ENCODE data around the gene ENTREP3.

ENTREP3 gene

DNA sequence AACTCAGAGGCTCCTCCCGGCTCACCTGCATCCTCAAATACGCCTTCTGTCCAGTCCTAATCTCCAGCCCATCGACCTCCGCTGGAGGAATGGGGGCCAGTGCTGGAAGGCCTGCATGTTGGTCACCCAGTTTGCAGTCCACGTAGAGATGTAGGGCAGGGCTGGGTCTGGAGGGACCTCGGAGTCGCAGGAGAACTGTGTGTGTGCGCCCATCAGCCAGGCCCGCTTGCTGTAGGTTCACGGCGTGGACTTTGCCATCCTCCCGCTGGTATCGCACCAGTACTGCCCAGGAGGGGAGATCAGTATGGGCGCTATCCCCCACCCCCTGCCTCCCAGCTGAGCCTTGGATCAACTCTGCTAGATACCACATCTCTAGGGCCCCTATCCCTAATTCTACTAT, 50.2 kb downstream of the ENTREP3 start:
- Histone ChIP-seq H3K27me3 (ENCODE audit: insufficient read depth, low read length) (no peaks in the 10 kb centered on the region), H3K36me3 (ENCODE audit: insufficient read depth, low read length) (peaks cover 44% of the 10 kb centered on the region), H3K4me1 (ENCODE audit: insufficient read depth, low read length) (peaks cover 29% of the 10 kb centered on the region), H2AFZ (ENCODE audit: low read depth, low read length) (no peak overlapping the region), H3K4me3 (ENCODE audit: low read length) (no peak overlapping the region), H3K9me3 (ENCODE audit: low read length) (no peaks in the 10 kb centered on the region)

GRCh38 chr1:155202731-155203515, 52.4 kb downstream of the ENTREP3 start:
- Histone ChIP-seq H3K27me3 (ENCODE audit: insufficient read depth, low read length) (no peaks in the 10 kb centered on the region), H3K36me3 (ENCODE audit: insufficient read depth, low read length) (peaks cover 60% of the 10 kb centered on the region), H3K9me3 (ENCODE audit: low read length) (no peaks in the 10 kb centered on the region), H3K4me1 (ENCODE audit: insufficient read depth, low read length) (peaks cover 23% of the 10 kb centered on the region), H3K4me3 (ENCODE audit: low read length) (no peak overlapping the region), H2AFZ (ENCODE audit: low read depth, low read length) (no peak overlapping the region)

GRCh38 chr1:155202198-155202597, 53.1 kb downstream of the ENTREP3 start:
- Histone ChIP-seq H3K4me3 (ENCODE audit: low read length) (no peak overlapping the region), H3K4me1 (ENCODE audit: insufficient read depth, low read length) (peaks cover 25% of the 10 kb centered on the region), H2AFZ (ENCODE audit: low read depth, low read length) (no peak overlapping the region), H3K27me3 (ENCODE audit: insufficient read depth, low read length) (no peaks in the 10 kb centered on the region), H3K9me3 (ENCODE audit: low read length) (no peaks in the 10 kb centered on the region), H3K36me3 (ENCODE audit: insufficient read depth, low read length) (peaks cover 67% of the 10 kb centered on the region)

- no peak overlapping the region for H2AFZ ChIP-seq (ENCODE audit: low read depth, low read length)
- H3K27me3 ChIP-seq (ENCODE audit: insufficient read depth, low read length), result no peaks in the 10 kb centered on the region
- H3K36me3 ChIP-seq (ENCODE audit: insufficient read depth, low read length), result peaks cover 75% of the 10 kb centered on the region
- peaks cover 29% of the 10 kb centered on the region for H3K4me1 ChIP-seq (ENCODE audit: insufficient read depth, low read length)
- H3K9me3 ChIP-seq (ENCODE audit: low read length), result no peaks in the 10 kb centered on the region
- H3K4me3 ChIP-seq (ENCODE audit: low read length), result no peak overlapping the region
These were observed 54.4 kb downstream of the ENTREP3 start for GRCh38 chr1:155200920-155201319.

DNA sequence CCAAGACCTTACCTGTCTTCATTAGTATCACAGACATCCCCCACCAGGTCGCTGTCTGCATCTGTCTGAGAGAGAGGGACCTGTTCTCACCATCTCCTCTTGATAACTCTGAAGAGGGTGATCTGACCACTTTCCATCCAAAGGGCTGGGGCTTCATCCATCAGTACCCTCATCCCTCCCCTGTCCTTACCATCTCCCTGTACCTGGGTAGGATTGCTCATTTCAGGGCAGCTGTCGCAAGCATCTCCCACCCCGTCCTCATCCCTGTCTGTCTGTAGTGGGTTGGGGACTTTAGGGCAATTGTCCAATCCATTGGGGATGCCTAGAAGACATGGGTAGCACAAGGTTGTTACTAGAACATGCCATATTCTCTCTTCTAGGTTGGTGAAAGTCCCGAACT, 55.5 kb downstream of the ENTREP3 start:
- Histone ChIP-seq H3K36me3 (ENCODE audit: insufficient read depth, low read length) (peaks cover 69% of the 10 kb centered on the region), H3K27me3 (ENCODE audit: insufficient read depth, low read length) (no peaks in the 10 kb centered on the region), H3K4me1 (ENCODE audit: insufficient read depth, low read length) (peaks cover 25% of the 10 kb centered on the region), H2AFZ (ENCODE audit: low read depth, low read length) (no peak overlapping the region), H3K9me3 (ENCODE audit: low read length) (no peaks in the 10 kb centered on the region), H3K4me3 (ENCODE audit: low read length) (no peak overlapping the region)

GRCh38 chr1:155198547-155198906, 56.8 kb downstream of the ENTREP3 start:
- Histone ChIP-seq H2AFZ (ENCODE audit: low read depth, low read length) (no peak overlapping the region), H3K27me3 (ENCODE audit: insufficient read depth, low read length) (no peaks in the 10 kb centered on the region), H3K9me3 (ENCODE audit: low read length) (no peaks in the 10 kb centered on the region), H3K36me3 (ENCODE audit: insufficient read depth, low read length) (peaks cover 68% of the 10 kb centered on the region), H3K4me1 (ENCODE audit: insufficient read depth, low read length) (peaks cover 30% of the 10 kb centered on the region), H3K4me3 (ENCODE audit: low read length) (no peak overlapping the region)

DNA sequence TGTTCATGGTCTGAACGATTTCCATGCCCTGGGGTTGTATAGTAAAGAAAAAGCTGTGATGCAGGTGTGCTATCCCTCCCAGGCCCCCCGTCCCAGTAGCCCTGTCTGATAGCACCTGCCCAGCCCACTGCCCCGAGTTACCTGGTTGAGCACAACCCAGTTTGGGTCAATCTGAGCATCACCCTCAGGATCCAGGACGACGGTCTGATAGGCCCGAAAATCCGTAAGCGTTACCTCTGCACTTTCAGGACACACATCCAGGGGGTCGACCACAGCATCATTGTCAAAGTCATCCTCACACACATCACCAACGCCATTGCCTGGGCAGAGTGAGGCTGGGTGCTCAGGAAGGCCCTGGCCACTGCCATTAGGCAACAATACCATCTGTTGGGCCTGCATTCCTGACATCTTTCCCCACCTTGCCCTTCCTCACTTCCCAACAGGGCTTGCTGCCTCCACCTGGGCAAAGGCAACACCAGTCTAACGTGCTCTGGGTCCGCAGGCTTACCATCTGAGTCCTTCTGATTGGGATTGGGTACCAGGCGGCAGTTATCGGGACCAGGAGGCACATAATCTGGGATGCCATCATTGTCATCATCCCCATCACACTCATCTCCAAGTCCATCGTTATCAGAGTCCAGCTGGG, 57.3 kb downstream of the ENTREP3 start:
- no peak overlapping the region for H3K4me3 ChIP-seq (ENCODE audit: low read length)
- peaks cover 63% of the 10 kb centered on the region for H3K36me3 ChIP-seq (ENCODE audit: insufficient read depth, low read length)

More for the DNA sequence above, 57.3 kb downstream of the ENTREP3 start:
- peaks cover 34% of the 10 kb centered on the region for H3K4me1 ChIP-seq (ENCODE audit: insufficient read depth, low read length)
- no peak overlapping the region for H2AFZ ChIP-seq (ENCODE audit: low read depth, low read length)
- H3K9me3 ChIP-seq (ENCODE audit: low read length), result no peaks in the 10 kb centered on the region
- no peaks in the 10 kb centered on the region for H3K27me3 ChIP-seq (ENCODE audit: insufficient read depth, low read length)

Measured in neuron (in vitro differentiated cells).